HepG2 (cell line): ENCODE measurements around the gene AKAP6.

Experiments used
- DBP ChIP-seq: sonication (generic); formaldehyde crosslinking; IDR thresholded peaks from 2 replicates; pipeline ENCODE4 v1.4.0; 2020; ENCODE audit warnings: missing genetic modification reagents; ENCODE audit errors: not compliant biosample characterization
- FOXC1 ChIP-seq: sonication (generic); formaldehyde crosslinking; IDR thresholded peaks from 2 replicates; pipeline ENCODE4 v1.8.0; 2022; ENCODE audit warnings: mild to moderate bottlenecking, missing genetic modification reagents, borderline replicate concordance
- GFI1 ChIP-seq: sonication (generic); formaldehyde crosslinking; IDR thresholded peaks from 2 replicates; pipeline ENCODE4 v1.5.0; 2020; ENCODE audit warnings: missing genetic modification reagents, mild to moderate bottlenecking, borderline replicate concordance
- SNRNP70 ChIP-seq: fragments of 200-400 bp; formaldehyde crosslinking; IDR thresholded peaks from 2 replicates; pipeline ENCODE4 v1.6.1; 2017; ENCODE audit warnings: mild to moderate bottlenecking, low read depth, low read length, moderate library complexity

- no peak for TF ChIP-seq FOXC1 (CRISPR knock-in tag)
- TF ChIP-seq GFI1 (CRISPR knock-in tag): no peak
- no peak for TF ChIP-seq DBP (CRISPR knock-in tag)
- no peak for TF ChIP-seq SNRNP70
These were observed 49.2 kb downstream of the AKAP6 start for GRCh38 chr14:32378284-32378683.
